A549 (cell line): ENCODE data around the gene RIN3. TPM values are rescaled to one million over a fixed set of nuclear protein-coding genes. Genes with fewer than 3 reads are reported as not detected.

Experiments used
- ATAC-seq, 2 experiments: fragments of 200-7000 bp in 1 of 2; fragments of >200 bp in 1 of 2; cut with Nextera tagmentation in 1 of 2; cut with Tn5 transposase in 1 of 2; 3 replicates each; pipeline versions ENCODE4 v1.8.0 to v1.9.1; 2018 to 2020; ENCODE audit warnings: mild to moderate bottlenecking in 1 of 2, moderate library complexity in 1 of 2
- CTCF ChIA-PET: fragments of 300-600 bp; sonication (Branson Sonifier 250); formaldehyde crosslinking; extraction: SDS; loops from one replicate; lab custom pipeline; 2021; ENCODE audit warnings: antibody characterized with exemption, inconsistent platforms; lab: Yijun Ruan, JAX
- POLR2A ChIA-PET: fragments of 350-600 bp; formaldehyde crosslinking; extraction: SDS; loops from one replicate; lab custom pipeline; 2021; ENCODE audit warnings: antibody characterized with exemption, inconsistent platforms; lab: Yijun Ruan, JAX
- DNase-seq, 2 experiments: peaks; one replicate each; pipeline versions ENCODE4 v3.0.0 to v3.0.0-alpha.2; 2011 to 2016; ENCODE audit warnings: low read depth in 1 of 2, low spot score in 1 of 2
- FAIRE-seq: peaks from 2 replicates; lab custom pipeline; 2011; peaks lifted over from hg19 to GRCh38; lab: Jason Lieb, UNC
- H3K27ac ChIP-seq, 2 experiments: fragments of >200 bp; sonication (Bioruptor Twin); formaldehyde crosslinking; 3 replicates each; pipeline ENCODE4 v1.5.1; 2016 to 2017
- H3K4me1 ChIP-seq: fragments of >200 bp; sonication (Bioruptor Twin); formaldehyde crosslinking; 3 replicates; pipeline ENCODE4 v1.6.1; 2016
- H3K4me2 ChIP-seq: fragments of >200 bp; sonication (Bioruptor Twin); formaldehyde crosslinking; 3 replicates; pipeline ENCODE4 v1.6.1; 2016
- H3K4me3 ChIP-seq: fragments of >200 bp; sonication (Bioruptor Twin); formaldehyde crosslinking; 3 replicates; pipeline ENCODE4 v1.5.1; 2016
- H3K9me3 ChIP-seq: fragments of >200 bp; sonication (Bioruptor Twin); formaldehyde crosslinking; 3 replicates; pipeline ENCODE4 v1.6.1; 2016
- BHLHE40 ChIP-seq: IDR thresholded peaks from 2 replicates; pipeline ENCODE4 v1.6.1; 2012; ENCODE audit warnings: low read depth, low read length, inconsistent platforms
- CBX2 ChIP-seq: fragments of 200-600 bp; sonication (generic); IDR thresholded peaks from 2 replicates; pipeline ENCODE4 v1.6.1; 2016; ENCODE audit warnings: low read depth, mild to moderate bottlenecking, borderline replicate concordance
- CEBPB ChIP-seq, 2 experiments: fragments of >200 bp in 1 of 2; sonication (Bioruptor Twin) in 1 of 2; formaldehyde crosslinking in 1 of 2; IDR thresholded peaks; 2 replicates each; pipeline ENCODE4 v1.6.1; 2012 to 2016
- CHD4 ChIP-seq: fragments of 200-600 bp; sonication (generic); IDR thresholded peaks from 2 replicates; pipeline ENCODE4 v1.6.1; 2016; ENCODE audit warnings: antibody characterized with exemption, mild to moderate bottlenecking, borderline replicate concordance
- EHF ChIP-seq: fragments of 250-450 bp; sonication (Bioruptor Pico); IDR thresholded peaks from 2 replicates; pipeline ENCODE4 v1.5.0; 2020; ENCODE audit warnings: mild to moderate bottlenecking
- EHMT2 ChIP-seq: fragments of 200-600 bp; sonication (generic); IDR thresholded peaks from 2 replicates; pipeline ENCODE4 v1.6.1; 2016; ENCODE audit warnings: antibody characterized with exemption, low read depth, mild to moderate bottlenecking, moderate library complexity
- EP300 ChIP-seq, 2 experiments: fragments of >200 bp; sonication (Bioruptor Twin); formaldehyde crosslinking; IDR thresholded peaks; 2 replicates in 1 of 2; 3 replicates in 1 of 2; pipeline ENCODE4 v1.6.1; 2016 to 2017
- FOSB ChIP-seq: fragments of 250-450 bp; sonication (Bioruptor Pico); IDR thresholded peaks from 2 replicates; pipeline ENCODE4 v1.5.0; 2020; ENCODE audit warnings: mild to moderate bottlenecking, moderate library complexity
- HDAC2 ChIP-seq: fragments of 200-600 bp; sonication (generic); IDR thresholded peaks from 2 replicates; pipeline ENCODE4 v1.6.1; 2016
- HEYL ChIP-seq: fragments of 250-450 bp; sonication (Bioruptor Pico); IDR thresholded peaks from 2 replicates; pipeline ENCODE4 v1.8.0; 2021; ENCODE audit warnings: mild to moderate bottlenecking, moderate library complexity
- JUN ChIP-seq, 2 experiments: fragments of >200 bp; sonication (Bioruptor Twin); formaldehyde crosslinking; IDR thresholded peaks; 2 replicates in 1 of 2; 3 replicates in 1 of 2; pipeline ENCODE4 v1.6.1; 2016 to 2017
- KDM1A ChIP-seq: fragments of 200-600 bp; sonication (generic); IDR thresholded peaks from 2 replicates; pipeline ENCODE4 v1.6.1; 2016; ENCODE audit warnings: low read depth, mild to moderate bottlenecking
- KDM5A ChIP-seq: fragments of 200-600 bp; sonication (generic); IDR thresholded peaks from 2 replicates; pipeline ENCODE4 v1.6.1; 2016; ENCODE audit warnings: antibody characterized with exemption, mild to moderate bottlenecking
- MYC ChIP-seq: IDR thresholded peaks from 2 replicates; pipeline ENCODE4 v1.6.1; 2012; ENCODE audit warnings: mild to moderate bottlenecking, inconsistent platforms, low read length, improper control_type of control experiment, borderline replicate concordance
- NR3C1 ChIP-seq: fragments of >200 bp; sonication (Bioruptor Twin); formaldehyde crosslinking; IDR thresholded peaks from 3 replicates; pipeline ENCODE4 v1.6.1; 2017
- RCOR1 ChIP-seq: fragments of 150-350 bp; IDR thresholded peaks from 2 replicates; pipeline ENCODE4 v1.6.1; 2014; ENCODE audit warnings: antibody characterized with exemption, low read length, low read depth
- RNF2 ChIP-seq: fragments of 200-600 bp; sonication (generic); IDR thresholded peaks from 2 replicates; pipeline ENCODE4 v1.6.1; 2016; ENCODE audit warnings: low read depth, mild to moderate bottlenecking, antibody characterized with exemption, moderate library complexity, borderline replicate concordance
- SMC3 ChIP-seq: fragments of >200 bp; sonication (Bioruptor Twin); formaldehyde crosslinking; IDR thresholded peaks from 3 replicates; pipeline ENCODE4 v1.6.1; 2018; ENCODE audit warnings: inconsistent platforms
- TFCP2L1 ChIP-seq: fragments of 250-450 bp; sonication (Bioruptor Pico); IDR thresholded peaks from 2 replicates; pipeline ENCODE4 v1.5.0; 2021; ENCODE audit warnings: mild to moderate bottlenecking
- ZNF302 ChIP-seq: fragments of 250-450 bp; sonication (Bioruptor Pico); IDR thresholded peaks from 2 replicates; pipeline ENCODE4 v1.9.0; 2021; ENCODE audit warnings: inconsistent platforms, mild to moderate bottlenecking, moderate library complexity
- ZSCAN20 ChIP-seq: fragments of 250-450 bp; sonication (Bioruptor Pico); IDR thresholded peaks from 2 replicates; pipeline ENCODE4 v1.8.0; 2022; ENCODE audit warnings: mild to moderate bottlenecking, moderate library complexity
- WGBS: methylation state at CpG from one replicate; pipeline ENCODE4 v1.1.6; 2017; ENCODE audit errors: missing lambda C conversion rate; 5-methylcytosine and 5-hydroxymethylcytosine counted together
- polyA plus RNA-seq, 4 experiments: library from polyadenylated mRNA; depleted of rRNA in 3 of 4; stranded (reverse); fragments of >200 nt; fragmentation: RNase III in 1 of 4; extraction: RNeasy Plus Mini Kit Qiagen cat#74134 plus additional on column Dnase treatment in 1 of 4; gene quantifications; 2 replicates in 3 of 4; 3 replicates in 1 of 4; pipeline ENCODE4 v1.2.3, GENCODE V29; 2011 to 2017
- TF ChIP-seq, protein P1 (sequence below): fragments of >200 bp; sonication (Bioruptor Twin); formaldehyde crosslinking; IDR thresholded peaks from 3 replicates; pipeline ENCODE4 v1.6.1; 2016
- TF ChIP-seq, protein P2 (sequence below): fragments of 250-450 bp; sonication (Bioruptor Pico); IDR thresholded peaks from 2 replicates; pipeline ENCODE4 v1.5.0; 2021; ENCODE audit warnings: mild to moderate bottlenecking, moderate library complexity, borderline replicate concordance
- TF ChIP-seq, protein P3 (sequence below): IDR thresholded peaks from 2 replicates; pipeline ENCODE4 v1.6.1; 2012
- TF ChIP-seq, protein P4 (sequence below): fragments of 250-450 bp; sonication (Bioruptor Pico); IDR thresholded peaks from 2 replicates; pipeline ENCODE4 v1.5.0; 2020; ENCODE audit warnings: low read depth, mild to moderate bottlenecking, moderate library complexity
- TF ChIP-seq, protein P5 (sequence below): fragments of >200 bp; sonication (Bioruptor Twin); formaldehyde crosslinking; IDR thresholded peaks from 3 replicates; pipeline ENCODE4 v1.5.1; 2016
- TF ChIP-seq, protein P6 (sequence below): fragments of >200 bp; sonication (Bioruptor Twin); formaldehyde crosslinking; IDR thresholded peaks from 2 replicates; pipeline ENCODE4 v1.6.1; 2016
- TF ChIP-seq, protein P7 (sequence below): fragments of 450-650 bp; IDR thresholded peaks from 2 replicates; pipeline ENCODE4 v1.6.1; 2014; ENCODE audit warnings: antibody characterized with exemption

The RIN3 gene
- polyA plus RNA-seq, 2 of the 4 experiments (the other 2 are of a cell fraction) = 5.6 to 14.5 TPM

DNA sequence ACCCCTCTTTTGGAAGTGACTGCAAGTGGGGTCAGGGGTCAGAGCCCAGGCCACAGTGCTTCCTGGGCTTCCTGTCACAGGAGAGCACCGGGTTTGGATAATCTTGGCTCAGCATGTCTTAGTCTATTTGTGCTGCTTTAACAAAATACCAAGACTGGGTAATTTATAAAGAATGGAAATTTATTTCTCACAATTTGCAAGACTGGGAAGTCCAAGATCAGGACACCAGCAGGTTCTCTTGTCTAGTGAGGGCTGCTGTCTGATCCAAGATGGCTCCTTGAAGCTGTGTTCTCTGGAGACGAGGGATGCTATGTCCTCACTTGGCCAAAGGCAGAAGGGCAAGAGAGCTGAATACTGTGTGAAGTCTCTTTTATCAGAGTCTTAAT lies 74.1 kb downstream of the RIN3 start:
- TF ChIP-seq BHLHE40 = no peak
- TF ChIP-seq, protein P1, sequence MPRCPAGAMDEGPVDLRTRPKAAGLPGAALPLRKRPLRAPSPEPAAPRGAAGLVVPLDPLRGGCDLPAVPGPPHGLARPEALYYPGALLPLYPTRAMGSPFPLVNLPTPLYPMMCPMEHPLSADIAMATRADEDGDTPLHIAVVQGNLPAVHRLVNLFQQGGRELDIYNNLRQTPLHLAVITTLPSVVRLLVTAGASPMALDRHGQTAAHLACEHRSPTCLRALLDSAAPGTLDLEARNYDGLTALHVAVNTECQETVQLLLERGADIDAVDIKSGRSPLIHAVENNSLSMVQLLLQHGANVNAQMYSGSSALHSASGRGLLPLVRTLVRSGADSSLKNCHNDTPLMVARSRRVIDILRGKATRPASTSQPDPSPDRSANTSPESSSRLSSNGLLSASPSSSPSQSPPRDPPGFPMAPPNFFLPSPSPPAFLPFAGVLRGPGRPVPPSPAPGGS = no peak
- no peak for TF ChIP-seq FOSB (CRISPR knock-in tag)
- TF ChIP-seq SMC3 = no peak
- no peak for TF ChIP-seq MYC
- TF ChIP-seq, protein P2, sequence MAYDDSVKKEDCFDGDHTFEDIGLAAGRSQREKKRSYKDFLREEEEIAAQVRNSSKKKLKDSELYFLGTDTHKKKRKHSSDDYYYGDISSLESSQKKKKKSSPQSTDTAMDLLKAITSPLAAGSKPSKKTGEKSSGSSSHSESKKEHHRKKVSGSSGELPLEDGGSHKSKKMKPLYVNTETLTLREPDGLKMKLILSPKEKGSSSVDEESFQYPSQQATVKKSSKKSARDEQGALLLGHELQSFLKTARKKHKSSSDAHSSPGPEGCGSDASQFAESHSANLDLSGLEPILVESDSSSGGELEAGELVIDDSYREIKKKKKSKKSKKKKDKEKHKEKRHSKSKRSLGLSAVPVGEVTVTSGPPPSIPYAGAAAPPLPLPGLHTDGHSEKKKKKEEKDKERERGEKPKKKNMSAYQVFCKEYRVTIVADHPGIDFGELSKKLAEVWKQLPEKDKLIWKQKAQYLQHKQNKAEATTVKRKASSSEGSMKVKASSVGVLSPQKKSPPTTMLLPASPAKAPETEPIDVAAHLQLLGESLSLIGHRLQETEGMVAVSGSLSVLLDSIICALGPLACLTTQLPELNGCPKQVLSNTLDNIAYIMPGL (CRISPR knock-in tag) = no peak
- TF ChIP-seq HDAC2 = no peak
- no peak for TF ChIP-seq RNF2
- no peak for TF ChIP-seq EP300 (IDR thresholded peaks at IDR 0.05)
- TF ChIP-seq, protein P3, sequence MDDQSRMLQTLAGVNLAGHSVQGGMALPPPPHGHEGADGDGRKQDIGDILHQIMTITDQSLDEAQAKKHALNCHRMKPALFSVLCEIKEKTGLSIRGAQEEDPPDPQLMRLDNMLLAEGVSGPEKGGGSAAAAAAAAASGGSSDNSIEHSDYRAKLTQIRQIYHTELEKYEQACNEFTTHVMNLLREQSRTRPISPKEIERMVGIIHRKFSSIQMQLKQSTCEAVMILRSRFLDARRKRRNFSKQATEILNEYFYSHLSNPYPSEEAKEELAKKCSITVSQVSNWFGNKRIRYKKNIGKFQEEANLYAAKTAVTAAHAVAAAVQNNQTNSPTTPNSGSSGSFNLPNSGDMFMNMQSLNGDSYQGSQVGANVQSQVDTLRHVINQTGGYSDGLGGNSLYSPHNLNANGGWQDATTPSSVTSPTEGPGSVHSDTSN = no peak
- no peak for TF ChIP-seq CHD4
- TF ChIP-seq TFCP2L1 (CRISPR knock-in tag) = no peak
- TF ChIP-seq CEBPB (IDR thresholded peaks at IDR 0.05) = no peak
- TF ChIP-seq, protein P4, sequence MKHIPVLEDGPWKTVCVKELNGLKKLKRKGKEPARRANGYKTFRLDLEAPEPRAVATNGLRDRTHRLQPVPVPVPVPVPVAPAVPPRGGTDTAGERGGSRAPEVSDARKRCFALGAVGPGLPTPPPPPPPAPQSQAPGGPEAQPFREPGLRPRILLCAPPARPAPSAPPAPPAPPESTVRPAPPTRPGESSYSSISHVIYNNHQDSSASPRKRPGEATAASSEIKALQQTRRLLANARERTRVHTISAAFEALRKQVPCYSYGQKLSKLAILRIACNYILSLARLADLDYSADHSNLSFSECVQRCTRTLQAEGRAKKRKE (CRISPR knock-in tag) = no peak
- no peak for TF ChIP-seq CBX2
- no peak for TF ChIP-seq KDM1A
- TF ChIP-seq ZNF302 = no peak
- H3K9me3 ChIP-seq = peaks cover 14% of the 10 kb centered on the region; the same call in 2 of the 3 replicates
- ATAC-seq (no peak), DNase-seq (no peak), FAIRE-seq (no peak)
- POLR2A ChIA-PET = no interaction called here
- CTCF ChIA-PET = interaction anchor here (1.0 to 1.4 kb wide), 2 partner anchors 19 to 28 kb away, joined by 3 to 4 read pairs; no protein-coding TSS in a partner anchor
- no peaks in the 10 kb centered on the region for H3K4me1 ChIP-seq
- no peak overlapping the region for H3K27ac ChIP-seq
- no peak overlapping the region for H3K4me2 ChIP-seq
- no peak overlapping the region for H3K4me3 ChIP-seq
- WGBS = 100% methylated on average over 2 of the region's 2 CpGs

DNA sequence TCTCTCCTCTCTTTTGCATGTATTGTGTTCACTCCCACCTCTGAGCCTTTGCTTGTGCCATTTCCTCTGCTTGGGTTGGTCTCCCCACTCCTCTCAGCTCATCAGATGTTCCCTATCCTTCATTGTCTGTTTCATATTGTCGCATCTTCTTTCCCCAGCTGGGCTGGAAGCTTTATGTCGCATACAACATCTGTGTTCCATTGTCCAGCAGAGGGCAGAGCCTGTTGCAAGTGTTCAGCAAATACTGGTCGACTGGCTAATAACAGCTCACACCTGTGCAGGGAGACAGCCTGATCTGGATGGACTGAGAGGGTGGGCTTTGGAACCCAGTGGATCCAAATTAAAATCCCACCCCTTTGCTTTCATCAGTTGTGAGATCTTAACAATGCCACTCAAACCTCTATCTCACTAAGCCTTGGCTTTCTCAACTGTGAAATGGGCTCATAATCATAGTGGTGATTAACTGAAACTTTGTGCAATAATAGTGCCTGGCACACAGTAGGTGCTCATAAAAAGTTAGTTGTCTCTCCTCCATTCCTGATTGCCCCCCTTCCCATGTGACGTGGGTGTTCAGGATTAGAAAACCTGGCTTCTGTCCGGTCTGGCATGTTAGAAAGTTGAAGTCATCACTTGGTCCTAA lies 75.8 kb downstream of the RIN3 start:
- peaks cover 14% of the 10 kb centered on the region; the same call in 2 of the 3 replicates for H3K9me3 ChIP-seq
- POLR2A ChIA-PET = no interaction called here
- H3K27ac ChIP-seq = no peak overlapping the region
- peak; percentile 62 to 79; a peak in 4 of 6 replicates for ATAC-seq
- no peak overlapping the region for H3K4me2 ChIP-seq
- FAIRE-seq = no peak
- H3K4me1 ChIP-seq = no peaks in the 10 kb centered on the region
- peak in 1 of 2 experiments; percentile 42 for DNase-seq
- CTCF ChIA-PET = interaction anchor here (0.7 to 1.4 kb wide), 5 partner anchors 9 to 92 kb away, joined by 3 to 4 read pairs (median 4); no protein-coding TSS in a partner anchor
- WGBS = 88% methylated on average over 5 of the region's 5 CpGs
- H3K4me3 ChIP-seq = no peak overlapping the region
- TF ChIP-seq BHLHE40 (no peak), EHMT2 (no peak), KDM5A (no peak), TFCP2L1 (CRISPR knock-in tag) (no peak), RCOR1 (no peak), HEYL (CRISPR knock-in tag) (no peak), JUN (IDR thresholded peaks at IDR 0.05) (no peak), EHF (CRISPR knock-in tag) (no peak), ZSCAN20 (no peak), CHD4 (no peak), NR3C1 (no peak), SMC3 (peak; percentile 41; the same call in 2 of the 3 replicates)
- TF ChIP-seq, protein P5, sequence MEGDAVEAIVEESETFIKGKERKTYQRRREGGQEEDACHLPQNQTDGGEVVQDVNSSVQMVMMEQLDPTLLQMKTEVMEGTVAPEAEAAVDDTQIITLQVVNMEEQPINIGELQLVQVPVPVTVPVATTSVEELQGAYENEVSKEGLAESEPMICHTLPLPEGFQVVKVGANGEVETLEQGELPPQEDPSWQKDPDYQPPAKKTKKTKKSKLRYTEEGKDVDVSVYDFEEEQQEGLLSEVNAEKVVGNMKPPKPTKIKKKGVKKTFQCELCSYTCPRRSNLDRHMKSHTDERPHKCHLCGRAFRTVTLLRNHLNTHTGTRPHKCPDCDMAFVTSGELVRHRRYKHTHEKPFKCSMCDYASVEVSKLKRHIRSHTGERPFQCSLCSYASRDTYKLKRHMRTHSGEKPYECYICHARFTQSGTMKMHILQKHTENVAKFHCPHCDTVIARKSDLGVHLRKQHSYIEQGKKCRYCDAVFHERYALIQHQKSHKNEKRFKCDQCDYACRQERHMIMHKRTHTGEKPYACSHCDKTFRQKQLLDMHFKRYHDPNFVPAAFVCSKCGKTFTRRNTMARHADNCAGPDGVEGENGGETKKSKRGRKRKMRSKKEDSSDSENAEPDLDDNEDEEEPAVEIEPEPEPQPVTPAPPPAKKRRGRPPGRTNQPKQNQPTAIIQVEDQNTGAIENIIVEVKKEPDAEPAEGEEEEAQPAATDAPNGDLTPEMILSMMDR = peak; percentile 42
- TF ChIP-seq, protein P6, sequence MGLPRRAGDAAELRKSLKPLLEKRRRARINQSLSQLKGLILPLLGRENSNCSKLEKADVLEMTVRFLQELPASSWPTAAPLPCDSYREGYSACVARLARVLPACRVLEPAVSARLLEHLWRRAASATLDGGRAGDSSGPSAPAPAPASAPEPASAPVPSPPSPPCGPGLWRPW = no peak
- TF ChIP-seq, protein P3 = no peak
- TF ChIP-seq, protein P7, sequence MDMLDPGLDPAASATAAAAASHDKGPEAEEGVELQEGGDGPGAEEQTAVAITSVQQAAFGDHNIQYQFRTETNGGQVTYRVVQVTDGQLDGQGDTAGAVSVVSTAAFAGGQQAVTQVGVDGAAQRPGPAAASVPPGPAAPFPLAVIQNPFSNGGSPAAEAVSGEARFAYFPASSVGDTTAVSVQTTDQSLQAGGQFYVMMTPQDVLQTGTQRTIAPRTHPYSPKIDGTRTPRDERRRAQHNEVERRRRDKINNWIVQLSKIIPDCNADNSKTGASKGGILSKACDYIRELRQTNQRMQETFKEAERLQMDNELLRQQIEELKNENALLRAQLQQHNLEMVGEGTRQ = no peak
